PFSK-1 (cell line): ENCODE data around the gene ZNF185.

Experiments
- TAF1 ChIP-seq: IDR thresholded peaks from 2 replicates; pipeline ENCODE4 v1.6.1; 2012; ENCODE audit warnings: low read length, control low read depth, borderline replicate concordance; ENCODE audit not compliant: insufficient read depth
- TF ChIP-seq, protein P1 (sequence below), 2 experiments: IDR thresholded peaks; 2 replicates each; pipeline versions ENCODE4 v1.6.1 to v1.8.0; 2011 to 2012; ENCODE audit warnings: low read depth in 2 of 2, low read length in 2 of 2, control low read depth in 1 of 2, inconsistent platforms in 1 of 2, mild to moderate bottlenecking in 1 of 2, moderate library complexity in 1 of 2; ENCODE audit not compliant: insufficient read depth in 1 of 2

GRCh38 chrX:152926923-152927322, 29.1 kb downstream of the ZNF185 start:
- no peak for TF ChIP-seq TAF1
- TF ChIP-seq, protein P1, sequence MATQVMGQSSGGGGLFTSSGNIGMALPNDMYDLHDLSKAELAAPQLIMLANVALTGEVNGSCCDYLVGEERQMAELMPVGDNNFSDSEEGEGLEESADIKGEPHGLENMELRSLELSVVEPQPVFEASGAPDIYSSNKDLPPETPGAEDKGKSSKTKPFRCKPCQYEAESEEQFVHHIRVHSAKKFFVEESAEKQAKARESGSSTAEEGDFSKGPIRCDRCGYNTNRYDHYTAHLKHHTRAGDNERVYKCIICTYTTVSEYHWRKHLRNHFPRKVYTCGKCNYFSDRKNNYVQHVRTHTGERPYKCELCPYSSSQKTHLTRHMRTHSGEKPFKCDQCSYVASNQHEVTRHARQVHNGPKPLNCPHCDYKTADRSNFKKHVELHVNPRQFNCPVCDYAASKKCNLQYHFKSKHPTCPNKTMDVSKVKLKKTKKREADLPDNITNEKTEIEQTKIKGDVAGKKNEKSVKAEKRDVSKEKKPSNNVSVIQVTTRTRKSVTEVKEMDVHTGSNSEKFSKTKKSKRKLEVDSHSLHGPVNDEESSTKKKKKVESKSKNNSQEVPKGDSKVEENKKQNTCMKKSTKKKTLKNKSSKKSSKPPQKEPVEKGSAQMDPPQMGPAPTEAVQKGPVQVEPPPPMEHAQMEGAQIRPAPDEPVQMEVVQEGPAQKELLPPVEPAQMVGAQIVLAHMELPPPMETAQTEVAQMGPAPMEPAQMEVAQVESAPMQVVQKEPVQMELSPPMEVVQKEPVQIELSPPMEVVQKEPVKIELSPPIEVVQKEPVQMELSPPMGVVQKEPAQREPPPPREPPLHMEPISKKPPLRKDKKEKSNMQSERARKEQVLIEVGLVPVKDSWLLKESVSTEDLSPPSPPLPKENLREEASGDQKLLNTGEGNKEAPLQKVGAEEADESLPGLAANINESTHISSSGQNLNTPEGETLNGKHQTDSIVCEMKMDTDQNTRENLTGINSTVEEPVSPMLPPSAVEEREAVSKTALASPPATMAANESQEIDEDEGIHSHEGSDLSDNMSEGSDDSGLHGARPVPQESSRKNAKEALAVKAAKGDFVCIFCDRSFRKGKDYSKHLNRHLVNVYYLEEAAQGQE (IDR thresholded peaks at IDR 0.05; ENCODE audit: insufficient read depth in 1 of 2, low read depth in 2 of 2, low read length in 2 of 2): no peak
